ENCODE results near the gene REXO5.

Gene REXO5

DNA sequence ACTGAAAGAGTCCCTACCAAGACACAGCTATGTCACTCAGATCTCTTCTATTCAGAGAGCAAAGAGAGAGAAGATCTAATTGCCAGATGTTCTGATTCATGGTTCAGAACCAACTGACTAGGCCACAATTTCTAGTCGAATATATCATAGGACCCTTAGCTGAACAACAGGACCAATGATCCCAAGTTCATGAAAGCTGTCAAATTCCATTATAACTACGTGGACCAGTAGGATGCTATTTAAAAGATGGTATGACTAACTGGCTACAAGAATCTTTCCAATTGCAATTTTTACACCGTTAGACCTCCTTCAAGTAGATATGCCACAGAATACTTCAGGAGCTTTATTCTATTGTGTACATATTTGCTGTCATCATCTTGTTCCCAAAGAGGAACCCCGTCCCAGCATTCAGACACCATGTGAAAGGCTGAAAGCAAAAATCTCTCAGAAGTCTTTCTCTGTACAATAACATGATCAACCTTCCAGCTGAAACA lies 67.8 kb downstream of the REXO5 start:
- DNase-seq (ENCODE audit: low read depth): no peak
- no peak overlapping the region for H3K4me3 ChIP-seq (ENCODE audit: low read depth, low read length)
- no peak for TF ChIP-seq MYC (IDR thresholded peaks at IDR 0.05; ENCODE audit: low read depth, low read length)
- TF ChIP-seq POLR2A (IDR thresholded peaks at IDR 0.05; ENCODE audit: extremely low read depth, insufficient read length): no peak
- TF ChIP-seq, protein P1, sequence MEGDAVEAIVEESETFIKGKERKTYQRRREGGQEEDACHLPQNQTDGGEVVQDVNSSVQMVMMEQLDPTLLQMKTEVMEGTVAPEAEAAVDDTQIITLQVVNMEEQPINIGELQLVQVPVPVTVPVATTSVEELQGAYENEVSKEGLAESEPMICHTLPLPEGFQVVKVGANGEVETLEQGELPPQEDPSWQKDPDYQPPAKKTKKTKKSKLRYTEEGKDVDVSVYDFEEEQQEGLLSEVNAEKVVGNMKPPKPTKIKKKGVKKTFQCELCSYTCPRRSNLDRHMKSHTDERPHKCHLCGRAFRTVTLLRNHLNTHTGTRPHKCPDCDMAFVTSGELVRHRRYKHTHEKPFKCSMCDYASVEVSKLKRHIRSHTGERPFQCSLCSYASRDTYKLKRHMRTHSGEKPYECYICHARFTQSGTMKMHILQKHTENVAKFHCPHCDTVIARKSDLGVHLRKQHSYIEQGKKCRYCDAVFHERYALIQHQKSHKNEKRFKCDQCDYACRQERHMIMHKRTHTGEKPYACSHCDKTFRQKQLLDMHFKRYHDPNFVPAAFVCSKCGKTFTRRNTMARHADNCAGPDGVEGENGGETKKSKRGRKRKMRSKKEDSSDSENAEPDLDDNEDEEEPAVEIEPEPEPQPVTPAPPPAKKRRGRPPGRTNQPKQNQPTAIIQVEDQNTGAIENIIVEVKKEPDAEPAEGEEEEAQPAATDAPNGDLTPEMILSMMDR (IDR thresholded peaks at IDR 0.05; ENCODE audit: low read depth, low read length): no peak
- TF ChIP-seq, protein P2, sequence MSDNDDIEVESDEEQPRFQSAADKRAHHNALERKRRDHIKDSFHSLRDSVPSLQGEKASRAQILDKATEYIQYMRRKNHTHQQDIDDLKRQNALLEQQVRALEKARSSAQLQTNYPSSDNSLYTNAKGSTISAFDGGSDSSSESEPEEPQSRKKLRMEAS (IDR thresholded peaks at IDR 0.05; ENCODE audit: low read depth, low read length): no peak

DNA sequence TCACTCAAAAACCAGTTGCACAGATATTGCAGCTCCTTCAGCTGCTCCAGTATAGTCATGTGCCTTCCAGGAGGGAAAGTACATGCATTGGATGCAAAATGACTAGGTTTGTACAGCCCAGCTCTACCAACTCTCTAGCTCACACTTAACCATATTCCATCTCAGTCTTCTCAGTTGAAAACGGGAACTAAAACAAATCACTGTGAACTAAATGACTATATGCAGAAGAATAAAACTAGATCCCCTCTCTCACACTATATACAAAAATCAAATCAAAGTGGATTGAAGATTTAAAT lies 69.0 kb downstream of the REXO5 start:
- H3K4me3 ChIP-seq (ENCODE audit: low read depth, low read length): no peak overlapping the region
- DNase-seq (ENCODE audit: low read depth): no peak
- TF ChIP-seq MYC (IDR thresholded peaks at IDR 0.05; ENCODE audit: low read depth, low read length): no peak
- TF ChIP-seq, protein P1 (IDR thresholded peaks at IDR 0.05; ENCODE audit: low read depth, low read length): no peak
- TF ChIP-seq, protein P2 (IDR thresholded peaks at IDR 0.05; ENCODE audit: low read depth, low read length): no peak
- no peak for TF ChIP-seq POLR2A (IDR thresholded peaks at IDR 0.05; ENCODE audit: extremely low read depth, insufficient read length)

DNA sequence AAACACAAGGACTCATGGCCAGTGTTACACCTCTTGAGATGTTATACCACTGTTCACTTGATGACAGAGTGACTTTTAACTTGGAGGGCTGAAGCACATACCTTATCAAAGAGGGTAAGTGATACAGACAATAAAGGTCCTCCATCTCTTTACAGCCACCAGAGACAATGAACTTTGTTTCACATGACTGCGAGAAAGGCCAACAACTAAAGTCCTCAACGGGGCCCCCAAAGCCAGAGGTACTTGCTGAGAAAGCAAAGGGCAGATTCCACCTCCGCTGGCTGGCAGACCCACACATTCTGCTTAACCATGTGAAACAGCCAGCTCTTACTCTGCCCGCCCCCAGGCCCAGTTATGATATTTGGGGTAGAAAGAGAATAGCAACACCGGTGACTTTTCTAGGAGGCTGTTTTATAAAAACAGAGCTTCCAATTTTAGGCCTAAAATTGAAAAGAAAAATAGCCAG lies 72.4 kb downstream of the REXO5 start:
- TF ChIP-seq, protein P1 (IDR thresholded peaks at IDR 0.05; ENCODE audit: low read depth, low read length): no peak
- no peak for TF ChIP-seq POLR2A (IDR thresholded peaks at IDR 0.05; ENCODE audit: extremely low read depth, insufficient read length)
- no peak for TF ChIP-seq MYC (IDR thresholded peaks at IDR 0.05; ENCODE audit: low read depth, low read length)
- TF ChIP-seq, protein P2 (IDR thresholded peaks at IDR 0.05; ENCODE audit: low read depth, low read length): no peak
- no peak overlapping the region for H3K4me3 ChIP-seq (ENCODE audit: low read depth, low read length)
- no peak for DNase-seq (ENCODE audit: low read depth)

DNA sequence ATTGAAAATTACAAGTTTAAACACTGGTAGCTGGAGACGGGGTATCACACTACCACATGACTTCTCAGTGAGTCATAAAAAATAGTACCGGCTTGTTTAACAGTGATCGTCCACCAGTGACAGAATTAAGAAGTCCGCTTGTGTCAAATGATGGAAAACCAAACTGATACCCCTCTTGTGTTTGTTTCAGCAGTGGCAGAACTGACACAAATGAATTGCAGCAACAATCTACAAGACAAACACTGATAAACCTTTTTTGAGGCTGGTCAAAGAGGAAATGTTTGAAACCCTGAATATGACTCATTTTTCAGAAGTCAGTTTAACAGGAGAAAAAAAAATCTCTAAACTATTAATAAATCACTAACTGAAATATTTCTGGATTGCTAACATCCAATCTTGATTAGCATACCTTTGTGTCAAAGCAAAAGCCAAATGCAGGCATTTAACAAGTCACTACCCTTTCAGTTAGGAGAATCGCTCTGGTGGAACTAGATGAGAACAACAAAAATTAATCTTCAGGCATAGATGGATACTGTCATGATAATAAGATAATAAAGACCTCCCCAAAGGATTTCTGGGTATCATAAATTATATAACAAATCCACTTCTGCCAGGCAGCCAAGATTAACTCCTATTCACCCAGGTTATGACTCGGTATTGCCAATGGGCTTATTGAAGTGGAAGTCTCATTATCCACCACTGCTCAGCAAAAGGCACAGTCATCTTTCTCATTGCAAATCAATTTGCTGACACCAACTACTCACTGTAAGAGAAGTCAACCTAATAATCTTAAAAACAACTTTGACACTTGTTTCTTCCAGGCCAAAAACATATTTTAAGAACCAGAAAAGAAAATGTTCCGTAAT lies 73.1 kb downstream of the REXO5 start:
- no peak overlapping the region for H3K4me3 ChIP-seq (ENCODE audit: low read depth, low read length)
- DNase-seq (ENCODE audit: low read depth): peak; percentile 33
- TF ChIP-seq POLR2A (IDR thresholded peaks at IDR 0.05; ENCODE audit: extremely low read depth, insufficient read length) (no peak), MYC (IDR thresholded peaks at IDR 0.05; ENCODE audit: low read depth, low read length) (no peak)
- TF ChIP-seq, protein P1 (IDR thresholded peaks at IDR 0.05; ENCODE audit: low read depth, low read length): no peak
- TF ChIP-seq, protein P2 (IDR thresholded peaks at IDR 0.05; ENCODE audit: low read depth, low read length): no peak

DNA sequence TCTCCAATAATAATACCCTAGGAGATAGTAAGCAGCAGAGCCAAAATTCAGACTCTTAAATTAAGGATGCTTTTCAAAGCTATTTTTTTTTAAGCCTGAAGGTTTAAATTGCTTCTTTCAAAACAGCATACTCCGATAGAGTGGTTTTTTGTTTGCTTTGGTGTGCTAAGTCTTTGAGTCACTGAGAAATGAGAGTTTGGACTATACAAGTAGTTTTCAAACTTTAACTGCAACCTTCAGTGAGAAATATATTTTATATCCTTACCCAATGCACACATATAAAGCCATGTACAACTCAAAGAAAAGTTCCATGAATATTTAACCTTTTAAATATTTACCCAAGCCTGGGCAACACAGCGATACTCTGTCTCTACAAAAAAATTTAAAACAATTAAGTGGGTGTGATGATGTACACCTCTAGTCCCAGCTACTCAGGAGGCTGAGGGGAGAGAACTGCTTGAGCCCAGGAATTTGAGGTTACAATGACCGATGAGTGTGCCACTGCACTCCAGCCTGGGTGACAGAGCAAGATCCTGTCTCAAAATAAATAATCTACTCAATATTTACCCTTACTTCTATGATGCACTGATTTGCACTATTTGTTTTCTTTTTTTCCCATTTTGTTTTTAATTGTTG lies 74.7 kb downstream of the REXO5 start:
- no peak overlapping the region for H3K4me3 ChIP-seq (ENCODE audit: low read depth, low read length)
- no peak for DNase-seq (ENCODE audit: low read depth)
- TF ChIP-seq, protein P2 (IDR thresholded peaks at IDR 0.05; ENCODE audit: low read depth, low read length): no peak
- no peak for TF ChIP-seq POLR2A (IDR thresholded peaks at IDR 0.05; ENCODE audit: extremely low read depth, insufficient read length)
- TF ChIP-seq, protein P1 (IDR thresholded peaks at IDR 0.05; ENCODE audit: low read depth, low read length): no peak
- no peak for TF ChIP-seq MYC (IDR thresholded peaks at IDR 0.05; ENCODE audit: low read depth, low read length)
